ENCODE results near the gene CCDC117.

CCDC117 gene

GRCh38 chr22:28772633-28773460 lies at the start of gene CCDC117:
TSS of gene CCDC117 (plus strand) at chr22:28772695. CDS start at chr22:28772850, 155 bp downstream.
- in situ Hi-C loops (cut with MboI; ENCODE audit: low pct_unique_long_range_greater_than_20kb, low sequenced_read_pairs, unreplicated experiment) = no loop called here
- peak; percentile 17 for TF ChIP-seq CTCF (IDR thresholded peaks at IDR 0.05; ENCODE audit: extremely low read depth, insufficient read depth, missing control alignments)
- DNase-seq (ENCODE audit: low spot score) = peak; percentile 95

GRCh38 chr22:28728002-28728401 lies 44.5 kb upstream of the CCDC117 start:
- in situ Hi-C loops (cut with MboI; ENCODE audit: low pct_unique_long_range_greater_than_20kb, low sequenced_read_pairs, unreplicated experiment) = no loop called here
- DNase-seq (ENCODE audit: low spot score) = no peak
- TF ChIP-seq CTCF (IDR thresholded peaks at IDR 0.05; ENCODE audit: extremely low read depth, insufficient read depth, missing control alignments) = no peak

- in situ Hi-C loops (cut with MboI; ENCODE audit: low pct_unique_long_range_greater_than_20kb, low sequenced_read_pairs, unreplicated experiment) = no loop called here
- no peak for TF ChIP-seq CTCF (IDR thresholded peaks at IDR 0.05; ENCODE audit: extremely low read depth, insufficient read depth, missing control alignments)
- no peak for DNase-seq (ENCODE audit: low spot score)
These were observed 43.7 kb upstream of the CCDC117 start for GRCh38 chr22:28728621-28729313.

- DNase-seq (ENCODE audit: low spot score) = no peak
- in situ Hi-C loops (cut with MboI; ENCODE audit: low pct_unique_long_range_greater_than_20kb, low sequenced_read_pairs, unreplicated experiment) = no loop called here
- no peak for TF ChIP-seq CTCF (IDR thresholded peaks at IDR 0.05; ENCODE audit: extremely low read depth, insufficient read depth, missing control alignments)
These were observed 42.3 kb upstream of the CCDC117 start for GRCh38 chr22:28730179-28730578.

GRCh38 chr22:28734393-28734792 lies 38.1 kb upstream of the CCDC117 start:
- in situ Hi-C loops (cut with MboI; ENCODE audit: low pct_unique_long_range_greater_than_20kb, low sequenced_read_pairs, unreplicated experiment) = no loop called here
- no peak for DNase-seq (ENCODE audit: low spot score)
- TF ChIP-seq CTCF (IDR thresholded peaks at IDR 0.05; ENCODE audit: extremely low read depth, insufficient read depth, missing control alignments) = no peak

GRCh38 chr22:28736301-28737155 lies 36.0 kb upstream of the CCDC117 start:
- DNase-seq (ENCODE audit: low spot score) = no peak
- TF ChIP-seq CTCF (IDR thresholded peaks at IDR 0.05; ENCODE audit: extremely low read depth, insufficient read depth, missing control alignments) = no peak
- in situ Hi-C loops (cut with MboI; ENCODE audit: low pct_unique_long_range_greater_than_20kb, low sequenced_read_pairs, unreplicated experiment) = no loop called here

All from GM13977 (cell line).